Measurements from ENCODE around the gene RYR1. TPM values are rescaled to one million over a fixed set of nuclear protein-coding genes. Genes with fewer than 3 reads are reported as not detected.

The RYR1 gene
- total and polyA plus RNA-seq, 10 of the 15 experiments (the other 5 are each of a cell fraction or from before 2014, with no cell fraction given) = under 0.01 to 0.32 (median 0.07) TPM; not detected in 1

- TF ChIP-seq, protein P1, sequence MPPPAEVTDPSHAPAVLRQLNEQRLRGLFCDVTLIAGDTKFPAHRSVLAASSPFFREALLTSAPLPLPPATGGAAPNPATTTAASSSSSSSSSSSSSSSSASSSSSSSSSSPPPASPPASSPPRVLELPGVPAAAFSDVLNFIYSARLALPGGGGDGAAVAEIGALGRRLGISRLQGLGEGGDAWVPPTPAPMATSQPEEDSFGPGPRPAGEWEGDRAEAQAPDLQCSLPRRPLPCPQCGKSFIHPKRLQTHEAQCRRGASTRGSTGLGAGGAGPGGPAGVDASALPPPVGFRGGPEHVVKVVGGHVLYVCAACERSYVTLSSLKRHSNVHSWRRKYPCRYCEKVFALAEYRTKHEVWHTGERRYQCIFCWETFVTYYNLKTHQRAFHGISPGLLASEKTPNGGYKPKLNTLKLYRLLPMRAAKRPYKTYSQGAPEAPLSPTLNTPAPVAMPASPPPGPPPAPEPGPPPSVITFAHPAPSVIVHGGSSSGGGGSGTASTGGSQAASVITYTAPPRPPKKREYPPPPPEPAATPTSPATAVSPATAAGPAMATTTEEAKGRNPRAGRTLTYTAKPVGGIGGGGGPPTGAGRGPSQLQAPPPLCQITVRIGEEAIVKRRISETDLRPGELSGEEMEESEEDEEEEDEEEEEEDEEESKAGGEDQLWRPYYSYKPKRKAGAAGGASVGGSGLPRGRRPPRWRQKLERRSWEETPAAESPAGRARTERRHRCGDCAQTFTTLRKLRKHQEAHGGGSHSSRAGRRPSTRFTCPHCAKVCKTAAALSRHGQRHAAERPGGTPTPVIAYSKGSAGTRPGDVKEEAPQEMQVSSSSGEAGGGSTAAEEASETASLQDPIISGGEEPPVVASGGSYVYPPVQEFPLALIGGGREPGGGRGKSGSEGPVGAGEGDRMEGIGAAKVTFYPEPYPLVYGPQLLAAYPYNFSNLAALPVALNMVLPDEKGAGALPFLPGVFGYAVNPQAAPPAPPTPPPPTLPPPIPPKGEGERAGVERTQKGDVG (CRISPR knock-in tag; IDR thresholded peaks at IDR 0.05) = no peak
- TF ChIP-seq GABPA (IDR thresholded peaks at IDR 0.05; ENCODE audit: low read depth) (no peak), NRF1 (conservative IDR thresholded peaks at IDR 0.05; ENCODE audit: low read depth, low read length) (no peak), SKIL (IDR thresholded peaks at IDR 0.05; ENCODE audit: low read depth, poor library complexity, severe bottlenecking) (peak; percentile 82), MYB (IDR thresholded peaks at IDR 0.05; ENCODE audit: borderline replicate concordance, low read depth, low read length) (no peak), BHLHE40 (IDR thresholded peaks at IDR 0.05; ENCODE audit: borderline replicate concordance in 1 of 2, low read depth in 2 of 2, low read length in 1 of 2) (no peak), TBL1XR1 (IDR thresholded peaks at IDR 0.05; ENCODE audit: low read depth, low read length) (no peak), CHD2 (IDR thresholded peaks at IDR 0.05; ENCODE audit: borderline replicate concordance, low read depth, low read length) (no peak), RELA (IDR thresholded peaks at IDR 0.05; ENCODE audit: borderline replicate concordance, partially characterized antibody) (no peak), NR2C1 (IDR thresholded peaks at IDR 0.05) (no peak), MAX (IDR thresholded peaks at IDR 0.05; ENCODE audit: low read depth, low read length) (no peak), ATF7 (IDR thresholded peaks at IDR 0.05; ENCODE audit: low read depth) (peak; percentile 53; the same call in 1 of the 2 replicates), TCF7 (IDR thresholded peaks at IDR 0.05; ENCODE audit: borderline replicate concordance) (no peak), CHD1 (IDR thresholded peaks at IDR 0.05; ENCODE audit: low read depth, low read length) (no peak), JUND (IDR thresholded peaks at IDR 0.05; ENCODE audit: low read depth, low read length) (peak; percentile 60; the same call in 1 of the 2 replicates), IRF4 (IDR thresholded peaks at IDR 0.05; ENCODE audit: low read depth, low read length) (no peak), MTA3 (IDR thresholded peaks at IDR 0.05; ENCODE audit: borderline replicate concordance, low read length) (no peak)
- TF ChIP-seq, protein P2, sequence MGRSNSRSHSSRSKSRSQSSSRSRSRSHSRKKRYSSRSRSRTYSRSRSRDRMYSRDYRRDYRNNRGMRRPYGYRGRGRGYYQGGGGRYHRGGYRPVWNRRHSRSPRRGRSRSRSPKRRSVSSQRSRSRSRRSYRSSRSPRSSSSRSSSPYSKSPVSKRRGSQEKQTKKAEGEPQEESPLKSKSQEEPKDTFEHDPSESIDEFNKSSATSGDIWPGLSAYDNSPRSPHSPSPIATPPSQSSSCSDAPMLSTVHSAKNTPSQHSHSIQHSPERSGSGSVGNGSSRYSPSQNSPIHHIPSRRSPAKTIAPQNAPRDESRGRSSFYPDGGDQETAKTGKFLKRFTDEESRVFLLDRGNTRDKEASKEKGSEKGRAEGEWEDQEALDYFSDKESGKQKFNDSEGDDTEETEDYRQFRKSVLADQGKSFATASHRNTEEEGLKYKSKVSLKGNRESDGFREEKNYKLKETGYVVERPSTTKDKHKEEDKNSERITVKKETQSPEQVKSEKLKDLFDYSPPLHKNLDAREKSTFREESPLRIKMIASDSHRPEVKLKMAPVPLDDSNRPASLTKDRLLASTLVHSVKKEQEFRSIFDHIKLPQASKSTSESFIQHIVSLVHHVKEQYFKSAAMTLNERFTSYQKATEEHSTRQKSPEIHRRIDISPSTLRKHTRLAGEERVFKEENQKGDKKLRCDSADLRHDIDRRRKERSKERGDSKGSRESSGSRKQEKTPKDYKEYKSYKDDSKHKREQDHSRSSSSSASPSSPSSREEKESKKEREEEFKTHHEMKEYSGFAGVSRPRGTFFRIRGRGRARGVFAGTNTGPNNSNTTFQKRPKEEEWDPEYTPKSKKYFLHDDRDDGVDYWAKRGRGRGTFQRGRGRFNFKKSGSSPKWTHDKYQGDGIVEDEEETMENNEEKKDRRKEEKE (IDR thresholded peaks at IDR 0.05) = no peak
These were observed 121.2 kb downstream of the RYR1 start (continued) for GRCh38 chr19:38554676-38555141.
